ENCODE data around the gene GNAZ.

The GNAZ gene

DNA sequence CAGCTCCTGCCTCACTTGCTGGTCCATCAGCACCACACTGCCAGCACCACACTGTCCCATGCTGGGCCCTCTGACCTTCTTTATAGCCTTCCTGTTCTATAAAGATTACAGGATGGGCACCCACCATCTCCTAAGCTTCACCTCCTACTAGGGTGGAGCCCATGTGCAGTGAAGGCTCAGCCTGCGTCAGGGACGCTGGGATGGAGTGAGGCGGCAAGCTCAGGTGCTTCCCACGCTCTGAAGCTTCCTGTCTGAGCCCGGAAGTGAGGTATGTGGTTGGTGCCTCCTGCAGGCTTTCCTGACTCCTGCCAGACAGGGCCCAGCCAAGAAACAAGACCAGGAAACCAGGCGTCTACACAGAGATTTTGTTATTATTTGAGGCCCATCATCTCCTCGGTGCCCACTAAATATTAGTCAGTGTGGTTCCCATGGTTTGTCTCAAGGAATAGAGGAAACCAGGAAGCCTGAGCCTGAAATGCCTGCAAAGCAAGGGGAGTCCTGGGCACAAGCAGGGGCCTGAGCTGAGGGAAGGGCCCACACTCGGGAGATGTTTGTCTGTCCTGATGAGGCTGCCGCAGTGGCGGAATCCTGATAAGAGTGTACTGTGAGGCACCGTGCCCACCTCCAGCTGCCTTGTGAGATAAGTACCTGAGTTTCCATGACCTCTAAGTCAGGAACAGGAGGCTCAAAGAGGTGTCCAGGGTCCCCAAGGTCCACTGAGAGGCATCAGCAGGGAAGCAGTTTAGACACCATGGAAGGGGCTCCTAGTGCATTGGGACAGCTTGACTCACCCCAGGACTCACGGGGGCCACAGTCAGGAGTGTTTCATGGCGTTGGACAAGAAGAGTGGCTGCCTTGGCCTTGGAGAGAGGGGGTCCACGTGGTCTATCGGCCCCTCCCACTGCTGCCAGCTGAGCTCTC is 49.4 kb downstream of the GNAZ start:
- DNase-seq (ENCODE audit: low spot score): no peak

DNA sequence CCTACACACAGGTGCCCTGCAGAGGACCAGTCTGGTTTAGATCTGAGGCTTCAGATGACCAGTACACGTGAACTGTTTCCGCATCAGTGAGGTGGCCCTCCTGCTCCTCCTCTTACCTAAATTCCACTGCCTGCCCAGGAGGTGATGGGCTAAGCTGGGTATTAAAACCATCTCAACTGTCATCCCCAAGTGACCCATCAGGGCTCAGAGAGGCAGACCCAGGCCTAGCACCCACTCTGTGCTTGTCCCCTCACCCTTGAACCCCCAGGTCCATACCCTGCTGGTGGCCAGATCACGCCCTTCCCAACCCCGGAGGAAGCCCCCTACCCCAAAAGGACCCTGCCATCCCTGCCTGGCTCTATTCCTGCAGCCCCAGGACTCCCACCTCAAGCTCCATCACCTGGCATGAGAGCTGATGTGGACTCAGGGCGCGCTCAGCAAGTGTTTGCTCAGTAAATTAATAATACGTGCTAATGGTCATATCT is 50.1 kb downstream of the GNAZ start:
- DNase-seq (ENCODE audit: low spot score): no peak

DNA sequence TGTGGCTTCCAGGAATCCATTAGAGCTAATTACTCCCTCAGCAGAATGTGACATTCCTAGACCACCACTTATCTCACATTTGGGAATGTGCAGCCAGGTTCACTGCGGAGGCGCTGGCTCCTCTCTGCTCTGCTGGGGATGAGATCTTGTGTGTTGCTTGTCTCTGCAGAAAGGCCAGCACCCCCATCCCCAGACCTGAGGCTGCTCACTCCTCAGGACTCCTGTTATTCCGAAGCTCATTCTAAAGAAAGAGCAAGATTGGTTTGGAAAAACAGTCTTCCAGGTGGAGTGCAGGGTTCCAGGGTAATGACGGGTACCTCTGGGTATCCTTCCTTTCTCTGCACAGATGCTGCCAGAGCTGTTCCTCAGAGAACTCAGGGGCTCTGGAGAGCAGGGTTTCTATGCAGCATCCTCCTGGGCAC is 50.7 kb downstream of the GNAZ start:
- no peak for DNase-seq (ENCODE audit: low spot score)

DNA sequence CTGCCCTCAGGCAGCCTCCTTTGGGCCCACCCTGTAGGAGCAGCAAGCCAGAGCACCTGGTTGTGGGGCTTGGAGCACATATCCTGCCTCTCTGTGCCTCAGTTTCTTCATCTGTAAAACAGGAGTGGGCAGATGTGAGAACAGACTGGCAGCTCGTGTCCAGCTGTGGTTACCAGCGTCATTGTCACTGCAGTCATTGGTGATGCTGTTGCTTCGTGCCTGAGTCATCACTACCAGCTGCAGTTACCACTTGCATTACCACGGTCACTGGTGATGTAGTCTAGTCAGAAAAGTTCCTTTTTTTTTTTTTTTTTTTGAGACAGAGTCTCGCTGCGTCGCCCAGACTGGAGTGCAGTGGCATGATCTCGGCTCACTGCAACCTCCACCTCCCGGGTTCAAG is 51.1 kb downstream of the GNAZ start:
- DNase-seq (ENCODE audit: low spot score): no peak

DNA sequence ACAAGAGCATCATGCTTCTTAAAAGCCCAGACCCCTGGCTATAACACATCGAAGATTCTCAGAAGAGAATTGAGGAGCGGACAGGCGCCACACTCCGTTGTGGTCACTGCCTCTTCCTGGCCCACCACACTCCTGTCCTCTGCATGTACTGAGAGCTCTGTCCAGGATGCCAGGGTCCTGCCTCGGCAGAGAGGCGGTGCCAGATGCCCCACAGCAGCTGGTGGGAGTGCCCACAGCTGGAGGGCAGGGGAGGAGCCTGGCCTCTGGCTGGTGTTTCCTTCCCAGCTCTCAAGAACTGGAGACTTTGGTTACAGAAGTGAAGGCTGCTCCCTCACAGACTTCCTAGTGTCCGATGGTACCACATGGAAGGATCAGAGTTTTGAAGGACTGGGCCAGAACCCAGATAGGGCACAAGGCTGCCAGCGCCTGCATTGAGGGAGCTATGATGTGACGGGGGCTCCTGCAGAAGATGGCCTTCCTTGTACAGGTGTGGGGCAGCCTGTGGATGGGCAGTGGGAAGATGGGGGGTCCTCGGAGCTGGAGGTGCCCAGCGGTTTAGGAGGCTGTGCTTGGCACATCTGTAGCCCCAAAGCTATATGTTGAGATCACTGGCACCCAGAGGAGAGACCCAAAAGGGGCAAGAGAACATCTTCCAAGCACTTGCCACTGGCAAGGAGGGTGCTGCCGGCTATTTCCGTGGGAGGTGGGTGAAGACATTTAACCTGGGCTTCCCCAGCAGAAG is 52.1 kb downstream of the GNAZ start:
- no peak for DNase-seq (ENCODE audit: low spot score)

DNA sequence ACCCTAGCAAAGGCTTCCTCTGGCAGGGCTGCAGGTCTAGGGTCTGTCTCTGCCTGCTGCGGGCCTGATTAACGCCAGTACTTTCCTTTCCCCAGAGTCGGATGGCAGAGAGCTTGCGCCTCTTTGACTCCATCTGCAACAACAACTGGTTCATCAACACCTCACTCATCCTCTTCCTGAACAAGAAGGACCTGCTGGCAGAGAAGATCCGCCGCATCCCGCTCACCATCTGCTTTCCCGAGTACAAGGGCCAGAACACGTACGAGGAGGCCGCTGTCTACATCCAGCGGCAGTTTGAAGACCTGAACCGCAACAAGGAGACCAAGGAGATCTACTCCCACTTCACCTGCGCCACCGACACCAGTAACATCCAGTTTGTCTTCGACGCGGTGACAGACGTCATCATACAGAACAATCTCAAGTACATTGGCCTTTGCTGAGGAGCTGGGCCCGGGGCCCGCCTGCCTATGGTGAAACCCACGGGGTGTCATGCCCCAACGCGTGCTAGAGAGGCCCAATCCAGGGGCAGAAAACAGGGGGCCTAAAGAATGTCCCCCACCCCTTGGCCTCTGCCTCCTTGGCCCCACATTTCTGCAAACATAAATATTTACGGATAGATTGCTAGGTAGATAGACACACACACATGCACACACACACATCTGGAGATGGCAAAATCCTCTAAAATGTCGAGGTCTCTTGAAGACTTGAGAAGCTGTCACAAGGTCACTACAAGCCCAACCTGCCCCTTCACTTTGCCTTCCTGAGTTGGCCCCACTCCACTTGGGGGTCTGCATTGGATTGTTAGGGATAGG is 52.9 kb downstream of the GNAZ start:
- no peak for DNase-seq (ENCODE audit: low spot score)

DNA sequence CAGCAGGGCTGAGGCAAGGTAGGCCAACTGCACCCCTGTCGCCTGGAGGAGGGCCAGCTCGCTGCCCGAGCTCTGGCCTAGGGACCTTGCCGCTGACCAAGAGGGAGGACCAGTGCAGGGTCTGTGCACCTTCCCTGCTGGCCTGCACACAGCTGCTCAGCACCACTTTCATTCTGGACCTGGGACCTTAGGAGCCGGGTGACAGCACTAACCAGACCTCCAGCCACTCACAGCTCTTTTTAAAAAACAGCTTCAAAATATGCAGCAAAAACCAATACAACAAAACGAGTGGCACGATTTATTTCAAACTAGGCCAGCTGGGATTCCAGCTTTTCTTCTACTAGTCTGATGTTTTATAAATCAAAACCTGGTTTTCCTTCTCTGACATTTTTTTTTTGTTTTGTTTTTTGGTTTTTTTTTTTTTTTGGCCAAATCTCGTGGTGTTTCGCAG is 53.5 kb downstream of the GNAZ start:
- DNase-seq (ENCODE audit: low spot score): no peak

DNA sequence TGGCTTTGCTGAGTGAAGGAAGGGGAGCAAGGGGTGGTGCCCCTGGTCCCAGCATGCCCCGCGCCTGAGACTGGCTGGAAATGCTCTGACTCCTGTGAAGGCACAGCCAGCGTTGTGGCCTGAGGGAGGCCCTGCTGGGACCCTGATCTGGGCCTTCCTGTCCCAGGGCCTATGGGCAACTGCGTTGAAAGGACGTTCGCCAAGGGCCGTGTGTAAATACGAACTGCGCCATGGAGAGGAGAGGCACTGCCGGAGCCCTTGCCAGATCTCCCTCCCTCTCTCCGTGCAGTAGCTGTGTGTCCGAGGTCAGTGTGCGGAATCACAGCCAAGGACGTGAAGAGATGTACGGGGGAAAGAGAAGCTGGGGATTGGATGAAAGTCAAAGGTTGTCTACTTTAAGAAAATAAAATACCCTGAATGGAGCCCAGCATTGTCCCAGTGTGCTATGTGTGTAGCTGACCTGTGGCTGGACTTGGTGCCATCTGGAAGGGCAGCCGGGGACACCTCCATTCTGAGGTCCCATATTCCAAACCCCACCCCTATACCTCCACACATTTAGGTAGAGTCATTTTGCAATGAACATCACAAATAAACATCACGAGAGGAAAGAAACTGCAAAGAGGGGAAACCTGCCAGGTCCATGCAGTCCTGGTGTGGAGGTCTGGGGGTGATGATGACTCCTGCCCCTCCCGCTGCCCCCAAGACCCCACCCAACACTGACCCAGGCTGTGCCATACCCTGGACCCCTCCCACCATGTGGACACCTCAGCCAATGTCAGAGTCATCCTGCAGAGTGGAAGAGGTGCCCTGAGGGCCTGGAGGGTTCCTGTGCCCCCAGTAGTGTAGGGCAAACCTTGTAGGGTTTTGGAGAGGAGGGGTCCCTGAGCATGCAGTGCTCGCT is 54.5 kb downstream of the GNAZ start:
- DNase-seq (ENCODE audit: low spot score): no peak

DNA sequence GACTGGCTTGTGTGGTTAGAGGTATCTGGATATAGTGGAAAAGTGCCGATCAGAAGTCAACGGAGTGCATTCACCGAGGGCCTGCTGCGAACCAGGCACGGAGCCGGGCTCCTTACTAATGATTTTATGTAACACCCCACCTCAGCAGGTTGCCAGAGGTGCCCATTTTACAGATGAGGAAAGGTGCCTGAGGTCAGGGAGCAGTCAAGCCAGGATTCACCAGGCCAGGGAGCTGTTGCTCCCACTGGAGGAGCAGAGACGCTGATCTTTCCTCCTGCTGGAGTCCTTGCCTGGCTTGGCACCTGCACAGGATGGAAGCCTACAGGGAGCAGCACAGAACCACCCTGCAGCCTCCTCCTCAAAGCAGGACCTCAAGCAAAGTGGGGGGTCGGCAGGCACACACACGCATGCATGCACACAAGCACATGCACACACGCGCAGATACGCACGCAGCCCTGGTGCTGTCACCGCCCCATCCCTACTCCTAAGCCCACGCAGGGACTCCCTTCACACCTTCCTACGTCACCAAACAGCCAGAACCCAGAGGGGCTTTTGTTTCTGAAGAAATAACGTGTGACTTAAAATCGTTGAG is 55.3 kb downstream of the GNAZ start:
- no peak for DNase-seq (ENCODE audit: low spot score)

DNA sequence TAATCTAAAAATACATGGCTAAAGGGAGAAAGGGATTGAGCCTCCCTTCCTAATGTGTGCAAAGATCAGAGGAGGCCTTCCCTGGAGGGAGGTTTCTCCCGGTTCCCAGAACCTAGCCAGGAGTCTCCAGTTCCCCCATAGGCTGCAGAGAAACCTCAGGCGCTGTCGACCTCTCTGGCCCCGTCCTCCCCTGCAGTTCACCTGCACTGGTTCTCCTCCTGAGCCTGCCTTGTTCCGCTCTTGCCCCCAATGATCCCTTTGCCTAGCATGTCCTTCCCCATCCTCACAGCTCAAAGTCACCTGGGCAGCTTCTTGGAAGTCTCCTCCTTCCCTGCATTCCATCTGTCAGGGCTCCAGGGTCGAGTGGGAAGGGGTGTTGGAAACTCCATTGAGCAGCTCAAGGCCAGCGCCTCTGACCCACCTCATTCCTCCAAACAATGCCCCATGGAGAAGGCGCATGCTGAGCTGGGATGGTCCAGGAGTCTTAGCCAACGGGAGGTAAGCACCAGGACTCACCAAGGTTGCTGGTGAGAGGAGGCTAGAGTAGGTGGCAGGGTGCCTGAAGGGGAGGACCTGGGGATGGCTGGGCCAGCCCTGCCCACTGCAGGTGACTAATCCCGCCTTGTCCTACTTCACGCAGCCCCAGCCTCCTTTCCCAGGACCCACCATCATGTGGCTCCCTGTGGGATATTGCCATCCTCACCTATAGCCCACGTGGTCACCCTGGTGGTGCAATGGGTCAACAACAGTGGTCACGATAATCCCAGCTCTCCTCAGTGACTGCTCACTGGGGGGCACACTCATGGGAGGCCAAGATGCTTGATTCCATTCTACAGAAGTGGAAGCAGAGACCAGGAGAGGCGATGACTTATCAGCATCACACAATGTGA is 56.1 kb downstream of the GNAZ start:
- DNase-seq (ENCODE audit: low spot score): no peak

DNA sequence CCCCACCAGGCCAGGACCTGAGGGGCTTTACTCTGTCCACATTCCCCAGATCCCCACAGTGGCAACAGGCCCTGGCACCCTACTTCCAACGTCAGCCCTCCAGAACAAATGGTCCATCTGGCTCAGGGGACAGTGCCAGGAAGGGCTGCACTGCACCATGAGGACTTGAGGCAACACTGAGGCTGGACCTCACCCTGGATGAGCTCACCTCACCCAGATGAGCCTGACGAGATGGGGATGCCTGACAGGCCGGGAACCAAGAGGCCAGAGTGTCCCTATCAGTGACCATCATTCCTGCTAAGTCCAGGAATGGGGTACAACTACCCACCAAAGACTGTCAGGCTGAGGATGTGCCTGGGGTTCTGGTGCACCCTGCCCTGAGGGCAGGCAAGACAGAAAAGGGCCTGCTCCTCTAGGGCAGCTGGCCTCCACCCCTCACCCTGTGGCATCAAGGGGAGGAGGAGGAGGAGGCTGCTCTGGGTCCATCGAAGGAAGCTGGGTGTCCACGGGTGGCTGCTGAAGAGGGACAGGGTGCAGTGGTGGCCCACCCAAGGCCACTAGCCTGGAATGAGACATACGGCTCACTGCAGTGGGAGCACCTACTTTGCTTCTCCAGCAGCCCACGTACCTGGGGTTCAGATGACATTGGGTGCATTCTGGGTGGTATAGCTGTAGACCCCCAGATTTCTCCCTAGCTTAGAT is 56.9 kb downstream of the GNAZ start:
- DNase-seq (ENCODE audit: low spot score): no peak

DNA sequence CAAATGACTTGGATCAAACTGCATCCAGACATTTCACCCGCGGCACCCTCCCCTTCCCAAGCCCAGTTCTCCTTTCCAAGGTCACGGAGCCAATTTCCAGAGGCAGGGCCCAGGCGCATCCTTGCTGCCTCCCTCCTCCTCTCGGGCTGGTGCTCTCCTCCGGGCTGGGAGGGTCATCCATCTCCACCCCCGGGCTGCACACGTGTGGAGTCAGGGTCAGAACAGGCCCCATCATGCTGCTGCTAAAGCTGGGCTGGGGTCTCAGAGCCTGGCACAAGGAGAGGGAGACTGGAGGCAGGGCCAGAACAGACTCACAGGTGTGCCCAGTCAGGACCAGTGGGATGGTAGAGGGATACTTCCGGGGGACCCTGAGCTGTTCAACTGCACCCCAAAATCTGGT is 57.5 kb downstream of the GNAZ start:
- no peak for DNase-seq (ENCODE audit: low spot score)

DNA sequence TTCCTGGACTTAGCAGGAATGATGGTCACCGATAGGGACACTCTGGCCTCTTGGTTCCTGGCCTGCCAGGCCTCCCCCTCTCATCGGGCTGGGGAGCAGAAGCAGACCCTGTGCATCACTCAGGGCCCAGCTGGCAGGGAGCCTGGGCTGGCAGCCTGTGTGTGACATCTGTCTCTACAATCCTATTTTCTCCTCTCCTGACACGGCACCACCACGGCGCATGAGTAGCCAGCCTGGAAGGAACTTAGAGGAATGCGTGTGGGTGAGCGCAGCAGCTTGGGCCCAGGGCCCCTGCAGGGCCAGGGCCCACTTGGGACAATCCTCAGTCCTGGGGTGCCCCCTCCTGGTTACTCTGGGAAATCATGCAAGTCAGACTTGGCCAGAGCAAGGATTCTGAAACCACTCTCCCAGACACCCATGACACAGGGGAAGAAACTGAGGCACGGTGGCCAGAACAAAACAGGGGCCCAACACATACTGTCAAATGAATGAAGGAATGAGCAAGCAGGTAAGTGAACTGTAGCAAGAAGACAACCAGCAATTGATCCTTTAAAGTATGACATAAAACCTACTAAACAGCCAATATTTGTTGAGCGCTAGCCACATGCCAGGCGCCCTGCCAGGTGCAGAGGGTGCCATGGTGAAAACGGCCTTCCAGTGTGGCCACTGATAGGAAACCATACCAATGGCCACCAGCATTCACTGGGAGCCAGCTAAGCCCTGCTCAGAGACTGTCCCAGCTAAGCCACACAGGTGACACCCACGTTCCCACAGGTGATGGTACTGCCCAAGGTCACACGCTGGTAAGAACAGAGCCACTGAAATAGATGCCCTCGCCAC is 58.2 kb downstream of the GNAZ start:
- peak; percentile 86 for DNase-seq (ENCODE audit: low spot score)

DNA sequence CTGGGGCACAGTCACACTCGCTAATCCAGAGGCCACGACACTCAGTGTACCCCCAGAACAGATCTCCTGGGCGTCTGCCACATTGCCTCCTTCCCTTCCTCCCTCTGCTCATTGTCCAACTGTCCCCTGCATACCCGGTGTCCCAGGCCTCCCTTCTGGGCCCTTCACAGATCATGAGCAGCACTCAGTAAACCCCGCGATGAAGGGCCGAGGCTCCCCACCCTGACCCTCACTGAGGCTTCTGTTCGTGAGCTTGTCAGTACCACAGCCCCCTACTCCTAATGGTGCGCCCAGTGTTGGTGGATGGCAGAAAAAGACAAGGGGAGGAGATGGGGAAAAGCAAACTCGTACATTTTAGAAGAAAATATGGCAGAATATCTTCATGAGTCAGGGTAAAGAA is 58.8 kb downstream of the GNAZ start:
- DNase-seq (ENCODE audit: low spot score): no peak

DNA sequence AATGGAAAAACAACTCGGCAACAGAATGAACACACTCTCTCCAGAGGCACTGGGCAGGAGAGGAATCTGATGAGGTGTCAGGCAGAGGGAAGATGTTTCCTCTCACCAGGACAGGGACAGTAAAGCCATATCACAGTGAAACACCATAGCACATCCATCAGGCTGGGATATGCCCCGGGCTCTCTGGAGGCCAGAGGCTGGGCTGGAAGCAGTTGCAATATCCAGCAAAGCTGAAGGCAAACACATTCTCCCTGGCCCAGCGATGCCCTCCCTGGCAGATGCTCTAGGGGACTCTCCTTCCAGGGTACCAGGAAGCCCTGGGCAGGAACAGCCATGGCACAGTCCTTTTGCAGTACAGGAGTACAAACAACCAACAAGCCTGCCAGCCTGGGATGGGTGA is 60.4 kb downstream of the GNAZ start:
- DNase-seq (ENCODE audit: low spot score): no peak

DNA sequence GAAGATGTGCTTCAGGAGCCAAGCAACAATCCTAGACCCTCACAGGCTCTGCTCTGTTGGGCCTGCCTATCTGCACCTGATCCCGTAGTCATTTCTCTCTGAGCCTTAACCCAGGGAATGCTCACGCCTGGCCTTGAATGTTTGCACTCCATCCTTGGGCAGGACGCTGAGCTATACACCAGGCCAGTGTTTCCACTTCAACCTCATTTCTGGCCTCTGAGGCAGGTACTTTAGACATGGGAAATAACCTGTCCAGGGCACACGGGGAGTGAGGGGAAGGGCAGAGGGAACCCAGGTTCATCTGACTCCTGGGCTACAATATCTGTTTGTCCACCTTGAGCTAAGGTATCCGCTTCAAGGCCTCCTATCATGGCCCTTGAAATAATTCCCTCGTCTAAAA is 61.6 kb downstream of the GNAZ start:
- DNase-seq (ENCODE audit: low spot score): no peak

DNA sequence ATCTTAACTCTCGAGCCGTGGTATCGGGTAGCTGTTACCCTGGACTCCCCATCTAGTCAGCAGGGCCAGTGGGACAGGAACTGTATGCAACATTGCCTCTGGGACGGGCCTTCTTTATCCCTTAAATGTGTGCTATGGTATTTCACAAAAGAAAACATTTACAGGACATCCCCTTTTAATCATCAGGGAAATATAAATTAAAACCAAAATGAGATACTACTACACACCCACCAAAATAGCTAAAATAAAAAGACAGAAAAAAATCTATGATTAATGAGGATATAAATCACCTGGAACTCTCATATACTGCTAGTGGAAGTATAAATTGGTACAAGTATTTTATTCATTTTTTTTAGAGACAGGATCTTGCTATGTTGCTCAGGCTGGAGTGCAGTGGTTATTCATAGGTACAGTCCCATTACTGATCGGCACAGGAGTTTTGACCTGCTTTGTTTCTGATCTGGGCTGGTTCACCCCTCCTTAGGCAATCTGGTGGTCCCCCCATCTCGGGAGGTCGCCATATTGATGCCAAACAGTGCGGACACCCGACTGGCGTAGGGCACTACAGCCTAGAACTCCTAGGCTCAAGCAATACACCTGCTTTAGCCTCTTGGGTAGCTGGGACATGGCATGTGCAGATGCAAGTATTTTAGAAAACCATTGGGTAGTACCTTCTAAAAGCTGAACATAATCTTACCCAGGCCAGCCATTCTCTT is 62.2 kb downstream of the GNAZ start:
- no peak for DNase-seq (ENCODE audit: low spot score)

DNA sequence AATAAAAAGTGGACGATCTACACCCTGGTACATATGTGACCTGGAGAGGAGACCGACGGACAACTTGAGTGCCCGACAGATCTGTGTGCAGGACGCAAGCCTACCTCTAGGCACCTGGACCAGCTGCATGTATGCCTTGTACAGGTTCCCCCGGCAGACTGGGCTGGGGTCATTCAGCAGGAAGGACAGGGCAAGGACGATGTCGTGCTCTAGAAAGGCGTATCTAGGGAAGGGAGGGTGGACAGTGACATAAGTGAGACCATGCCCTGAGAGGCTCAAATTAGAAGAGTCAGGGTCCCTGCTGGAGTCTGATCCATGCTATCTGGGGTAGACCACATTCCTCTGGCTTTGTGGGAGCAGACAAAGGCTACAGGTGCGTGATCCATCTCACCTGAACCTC is 63.6 kb downstream of the GNAZ start:
- DNase-seq (ENCODE audit: low spot score): no peak
